Suprapubic skin (tissue), 4 donors: Measurements from ENCODE around the gene SLC16A9. TPM values are rescaled to one million over a fixed set of nuclear protein-coding genes. Genes with fewer than 3 reads are reported as not detected.
"Not testable (repeated sequence)": the region's sequence is repeated elsewhere in the genome, so short reads cannot be mapped to it uniquely, and the experiment has no call there.

Experiments
- DNase-seq, 2 donors: peaks; one replicate each; pipeline ENCODE4 v3.0.0-alpha.2; 2019; ENCODE audit warnings: low spot score in 2 of 2
- H3K27ac ChIP-seq: fragments of 200-600 bp; sonication (generic); one replicate; pipeline ENCODE4 v1.5.1; 2019
- H3K27me3 ChIP-seq: fragments of 200-600 bp; sonication (generic); one replicate; pipeline ENCODE4 v1.5.1; 2019
- H3K36me3 ChIP-seq: fragments of 200-600 bp; sonication (generic); one replicate; pipeline ENCODE4 v1.5.1; 2019
- H3K4me1 ChIP-seq: fragments of 200-600 bp; sonication (generic); one replicate; pipeline ENCODE4 v1.5.1; 2019
- H3K4me3 ChIP-seq: fragments of 200-600 bp; sonication (generic); one replicate; pipeline ENCODE4 v1.5.1; 2019; ENCODE audit warnings: mild to moderate bottlenecking
- H3K9me3 ChIP-seq: fragments of 200-600 bp; sonication (generic); one replicate; pipeline ENCODE4 v1.5.1; 2019
- EP300 ChIP-seq: sonication (generic); formaldehyde crosslinking; IDR thresholded peaks from one replicate; pipeline ENCODE4 v1.6.1; 2017; ENCODE audit warnings: antibody characterized with exemption
- POLR2A ChIP-seq, 2 donors: fragments of 450-650 bp; IDR thresholded peaks; one replicate each; pipeline ENCODE4 v1.6.1; 2017; ENCODE audit warnings: antibody characterized with exemption in 2 of 2, mild to moderate bottlenecking in 2 of 2, moderate library complexity in 2 of 2
- POLR2AphosphoS5 ChIP-seq, 3 donors: sonication (generic); formaldehyde crosslinking; IDR thresholded peaks; one replicate each; pipeline ENCODE4 v1.6.1; 2017; ENCODE audit warnings: antibody characterized with exemption in 3 of 3
- WGBS: methylation state at CpG from one replicate; pipeline ENCODE4 v1.1.5; 2018; 5-methylcytosine and 5-hydroxymethylcytosine counted together
- total RNA-seq, 4 donors: library from RNA; depleted of rRNA; stranded (reverse); fragments of >200 nt; gene quantifications; one replicate each; pipeline ENCODE4 v1.1.0, GENCODE V29; 2016
- TF ChIP-seq, protein P1 (sequence below), 2 donors: fragments of 200-600 bp in 1 of 2; fragments of 450-650 bp in 1 of 2; sonication (generic) in 1 of 2; IDR thresholded peaks; one replicate each; pipeline ENCODE4 v1.5.1; 2016 to 2019; ENCODE audit warnings: antibody characterized with exemption in 2 of 2, mild to moderate bottlenecking in 1 of 2, moderate library complexity in 1 of 2

Gene SLC16A9
- total RNA-seq, 4 donors from 2014 or later: 0.25 to 0.81 (median 0.64) TPM; not detected in 1

DNA sequence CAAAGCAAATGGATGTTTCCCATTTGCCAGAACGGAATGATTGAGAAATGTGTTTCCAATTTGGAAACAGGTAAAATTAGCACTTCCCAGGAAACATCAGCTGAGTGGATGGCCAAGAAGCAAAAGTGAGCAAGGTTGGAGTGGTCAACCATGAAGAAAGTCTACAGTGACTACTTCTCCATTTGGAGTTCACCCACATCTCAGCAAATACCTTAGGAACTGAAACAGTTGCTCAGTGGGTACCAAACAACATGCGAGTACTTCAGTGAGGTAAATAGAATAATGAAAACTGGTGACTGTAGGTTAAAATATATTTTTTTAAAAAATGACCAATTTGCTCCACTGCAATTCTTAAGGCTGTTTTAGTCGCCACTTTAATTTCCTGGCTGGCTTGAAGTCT lies 57.7 kb downstream of the SLC16A9 start:
- no peak for TF ChIP-seq EP300
- TF ChIP-seq POLR2A (IDR thresholded peaks at IDR 0.05): no peak
- no peak overlapping the region for H3K4me3 ChIP-seq
- no peaks in the 10 kb centered on the region for H3K36me3 ChIP-seq
- no peaks in the 10 kb centered on the region for H3K4me1 ChIP-seq
- H3K27me3 ChIP-seq: no peaks in the 10 kb centered on the region
- no peak for DNase-seq
- 87% methylated on average over 3 of the region's 3 CpGs for WGBS
- H3K9me3 ChIP-seq: no peaks in the 10 kb centered on the region
- no peak overlapping the region for H3K27ac ChIP-seq

DNA sequence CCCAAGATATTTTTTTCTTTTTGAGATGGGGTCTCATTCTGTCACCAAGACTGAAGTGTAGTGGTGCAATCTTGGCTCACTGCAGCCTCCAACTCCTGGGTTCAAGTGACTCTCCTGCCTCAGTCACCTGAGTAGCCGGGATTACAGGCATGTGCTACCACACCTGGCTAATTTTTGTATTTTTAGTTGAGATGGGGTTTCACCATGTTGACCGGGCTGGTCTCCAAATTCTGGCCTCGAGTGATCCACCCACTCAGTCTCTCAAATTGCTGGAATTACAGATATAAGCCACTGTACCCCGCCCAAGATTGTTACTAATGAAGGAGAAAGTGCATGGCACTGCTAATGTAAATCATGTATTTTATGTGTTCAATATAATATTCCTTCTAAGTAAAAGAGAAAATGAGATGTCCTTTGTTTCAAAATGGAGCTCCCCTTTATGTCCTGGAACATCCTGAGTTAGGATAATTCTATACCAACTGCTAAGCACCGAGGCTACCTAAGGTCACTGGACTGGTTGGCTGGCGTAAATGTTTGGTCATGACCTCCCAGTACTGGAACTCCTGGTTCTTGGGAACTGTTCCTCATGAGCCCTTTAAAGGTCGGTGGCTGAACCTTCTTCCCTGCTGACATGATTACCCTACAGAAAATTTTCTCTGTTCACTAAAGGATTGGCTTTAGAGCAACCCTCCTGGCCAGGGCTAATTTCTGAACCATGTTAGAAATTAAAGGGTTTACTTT lies 59.9 kb downstream of the SLC16A9 start:
- H3K4me3 ChIP-seq: no peak overlapping the region
- TF ChIP-seq POLR2A (IDR thresholded peaks at IDR 0.05) (no peak), EP300 (no peak), POLR2AphosphoS5 (IDR thresholded peaks at IDR 0.05) (no peak)
- H3K36me3 ChIP-seq: no peaks in the 10 kb centered on the region
- no peaks in the 10 kb centered on the region for H3K4me1 ChIP-seq
- H3K27me3 ChIP-seq: no peaks in the 10 kb centered on the region
- DNase-seq: no peak
- 90% methylated on average over 7 of the region's 7 CpGs for WGBS
- H3K9me3 ChIP-seq: no peaks in the 10 kb centered on the region
- H3K27ac ChIP-seq: no peak overlapping the region

DNA sequence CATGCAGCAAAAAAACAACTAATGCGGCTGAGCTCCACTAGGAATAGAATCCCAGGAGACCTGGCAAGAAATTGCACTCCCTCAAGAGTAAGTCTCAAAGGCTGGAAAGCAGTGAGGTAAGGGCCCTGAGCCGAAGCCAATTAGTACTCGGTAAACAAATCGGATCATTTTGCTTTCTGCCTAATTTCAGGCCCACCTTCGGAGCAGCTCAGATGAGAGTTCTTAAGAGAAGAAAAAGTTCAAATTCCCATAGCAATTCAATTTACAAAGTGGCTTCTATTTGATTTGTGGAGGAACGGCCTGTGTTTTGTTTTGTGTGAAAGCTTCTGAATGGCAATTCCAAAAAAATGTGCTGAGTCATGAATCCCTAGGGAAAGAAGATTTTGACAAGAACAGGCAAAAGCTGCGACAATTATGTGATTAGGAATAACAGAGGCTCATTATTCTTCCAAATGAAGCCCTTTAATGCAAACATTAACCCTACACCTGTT lies 60.9 kb downstream of the SLC16A9 start:
- TF ChIP-seq EP300 (no peak), POLR2A (IDR thresholded peaks at IDR 0.05) (no peak), POLR2AphosphoS5 (IDR thresholded peaks at IDR 0.05) (no peak)
- TF ChIP-seq, protein P1, sequence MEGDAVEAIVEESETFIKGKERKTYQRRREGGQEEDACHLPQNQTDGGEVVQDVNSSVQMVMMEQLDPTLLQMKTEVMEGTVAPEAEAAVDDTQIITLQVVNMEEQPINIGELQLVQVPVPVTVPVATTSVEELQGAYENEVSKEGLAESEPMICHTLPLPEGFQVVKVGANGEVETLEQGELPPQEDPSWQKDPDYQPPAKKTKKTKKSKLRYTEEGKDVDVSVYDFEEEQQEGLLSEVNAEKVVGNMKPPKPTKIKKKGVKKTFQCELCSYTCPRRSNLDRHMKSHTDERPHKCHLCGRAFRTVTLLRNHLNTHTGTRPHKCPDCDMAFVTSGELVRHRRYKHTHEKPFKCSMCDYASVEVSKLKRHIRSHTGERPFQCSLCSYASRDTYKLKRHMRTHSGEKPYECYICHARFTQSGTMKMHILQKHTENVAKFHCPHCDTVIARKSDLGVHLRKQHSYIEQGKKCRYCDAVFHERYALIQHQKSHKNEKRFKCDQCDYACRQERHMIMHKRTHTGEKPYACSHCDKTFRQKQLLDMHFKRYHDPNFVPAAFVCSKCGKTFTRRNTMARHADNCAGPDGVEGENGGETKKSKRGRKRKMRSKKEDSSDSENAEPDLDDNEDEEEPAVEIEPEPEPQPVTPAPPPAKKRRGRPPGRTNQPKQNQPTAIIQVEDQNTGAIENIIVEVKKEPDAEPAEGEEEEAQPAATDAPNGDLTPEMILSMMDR (IDR thresholded peaks at IDR 0.05): no peak
- H3K4me3 ChIP-seq: no peak overlapping the region
- H3K27me3 ChIP-seq: no peaks in the 10 kb centered on the region
- no peaks in the 10 kb centered on the region for H3K9me3 ChIP-seq
- WGBS: 17% methylated on average over 7 of the region's 7 CpGs
- no peaks in the 10 kb centered on the region for H3K36me3 ChIP-seq
- no peak for DNase-seq
- no peaks in the 10 kb centered on the region for H3K4me1 ChIP-seq
- H3K27ac ChIP-seq: no peak overlapping the region

DNA sequence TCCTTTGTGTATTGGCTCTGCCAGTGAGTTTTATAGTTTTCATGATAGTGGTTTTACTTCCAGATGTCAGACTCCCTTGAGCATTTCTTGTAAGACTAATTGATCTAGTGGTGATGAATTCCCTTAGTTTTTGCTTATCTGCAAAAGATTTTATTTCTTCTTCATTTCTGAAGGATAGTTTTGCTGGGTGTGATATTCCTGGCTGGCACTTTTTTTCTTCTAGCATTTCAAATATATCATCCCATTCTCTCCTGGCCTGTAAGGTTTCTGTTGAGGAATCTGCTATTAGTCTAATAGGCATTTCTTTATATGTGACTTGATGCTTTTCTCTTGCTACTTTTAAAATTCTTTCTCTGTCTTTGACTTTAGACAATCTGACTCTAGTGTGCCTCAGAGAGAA lies 64.8 kb downstream of the SLC16A9 start:
- Histone ChIP-seq H3K4me1 (no peaks in the 10 kb centered on the region), H3K27me3 (no peaks in the 10 kb centered on the region), H3K27ac (no peak overlapping the region), H3K36me3 (no peaks in the 10 kb centered on the region), H3K4me3 (no peak overlapping the region), H3K9me3 (no peaks in the 10 kb centered on the region)
- TF ChIP-seq POLR2AphosphoS5 (IDR thresholded peaks at IDR 0.05): no peak
- no peak for TF ChIP-seq POLR2A (IDR thresholded peaks at IDR 0.05)
- TF ChIP-seq, protein P1 (IDR thresholded peaks at IDR 0.05): no peak
- TF ChIP-seq EP300: no peak
- DNase-seq: no peak

DNA sequence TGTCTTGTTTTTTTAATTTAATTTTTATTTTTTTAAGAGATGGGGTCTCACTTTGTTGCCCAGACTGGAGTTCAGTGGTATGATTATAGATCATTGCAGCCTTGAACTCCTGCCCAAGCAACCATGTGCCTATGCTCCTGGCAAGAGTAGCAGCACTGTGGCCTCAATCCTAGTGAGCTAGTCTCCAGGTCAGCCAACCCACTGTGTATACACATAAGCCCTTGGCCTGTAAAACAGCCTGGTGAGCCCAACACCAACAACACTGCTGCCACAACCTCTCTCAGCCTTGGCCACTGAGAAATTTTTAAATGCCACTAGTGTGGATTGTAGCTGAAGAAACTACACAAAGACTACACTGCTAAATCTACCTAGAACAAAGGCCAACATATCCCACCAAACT lies 68.0 kb downstream of the SLC16A9 start:
- H3K9me3 ChIP-seq, H3K36me3 ChIP-seq, H3K4me1 ChIP-seq, H3K27me3 ChIP-seq, H3K27ac ChIP-seq, H3K4me3 ChIP-seq, DNase-seq: not testable (repeated sequence)

DNA sequence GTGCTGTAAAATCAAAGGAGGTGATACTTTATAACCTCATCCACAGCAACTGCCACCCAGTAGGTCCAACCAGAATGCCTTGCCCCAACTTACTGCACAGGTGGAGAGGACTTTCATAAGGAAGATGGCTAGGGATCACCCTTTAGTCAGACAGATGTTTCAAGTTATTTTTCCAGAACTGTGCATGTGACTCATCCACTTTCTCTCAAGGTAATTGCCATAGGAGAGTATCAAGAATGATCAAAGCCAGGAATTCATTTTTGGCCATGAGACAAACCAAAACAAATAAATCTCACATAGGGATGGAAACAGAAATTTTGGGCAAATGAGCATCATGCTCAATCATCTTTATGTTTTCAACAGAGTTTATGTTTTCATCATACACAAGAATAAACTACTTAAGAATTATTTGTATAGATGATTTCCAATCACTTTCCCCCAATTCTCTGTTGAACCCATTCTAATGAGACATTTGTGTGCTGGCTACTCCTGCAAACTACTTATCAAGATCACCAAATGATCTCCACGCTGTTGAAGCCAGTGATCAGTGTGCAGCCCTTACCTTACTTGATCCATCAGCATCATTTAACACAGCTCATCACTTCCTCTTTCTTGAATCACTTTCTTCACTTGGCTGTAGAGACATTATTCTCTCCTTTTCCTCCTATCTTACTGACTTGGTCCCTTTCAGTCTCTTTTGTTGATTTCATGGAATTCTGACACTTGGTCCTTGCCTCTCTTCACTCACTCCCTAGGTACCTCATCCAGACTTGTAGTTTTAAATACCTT lies 74.0 kb downstream of the SLC16A9 start:
- Histone ChIP-seq H3K27me3 (no peaks in the 10 kb centered on the region), H3K4me3 (no peak overlapping the region), H3K4me1 (no peaks in the 10 kb centered on the region), H3K9me3 (no peaks in the 10 kb centered on the region), H3K27ac (no peak overlapping the region), H3K36me3 (no peaks in the 10 kb centered on the region)
- no peak for DNase-seq
- 71% methylated on average over 1 of the region's 1 CpG for WGBS
- no peak for TF ChIP-seq EP300
- TF ChIP-seq POLR2AphosphoS5 (IDR thresholded peaks at IDR 0.05): no peak
- TF ChIP-seq POLR2A (IDR thresholded peaks at IDR 0.05): no peak
- TF ChIP-seq, protein P1 (IDR thresholded peaks at IDR 0.05): no peak
